Activated T-cell treated with anti-CD3 and anti-CD28 coated beads, Interleukin-2, amount 50 U/mL, for 4 hours (primary cell): ENCODE measurements around the gene CHURC1. TPM values are rescaled to one million over a fixed set of nuclear protein-coding genes. Genes with fewer than 3 reads are reported as not detected.

Experiments used
- ATAC-seq, 2 donors: fragments of 200-7000 bp; cut with Tn5 transposase; one replicate each; pipeline ENCODE4 v1.10.0; 2021
- DNase-seq: peaks from one replicate; pipeline ENCODE4 v3.0.0-alpha.2; 2020
- H3K27me3 Mint-ChIP-seq: one replicate; pipeline ENCODE4 v1.8.0; 2021; ENCODE audit warnings: low read depth, mixed read lengths
- H3K36me3 Mint-ChIP-seq: one replicate; pipeline ENCODE4 v1.8.0; 2022; ENCODE audit warnings: mixed read lengths; ENCODE audit not compliant: insufficient read depth
- H3K4me1 Mint-ChIP-seq: one replicate; pipeline ENCODE4 v1.8.0; 2021; ENCODE audit warnings: low read depth, mixed read lengths
- H3K4me3 Mint-ChIP-seq: one replicate; pipeline ENCODE4 v1.8.0; 2021; ENCODE audit warnings: mild to moderate bottlenecking, moderate library complexity, mixed read lengths
- H3K9me3 Mint-ChIP-seq: one replicate; pipeline ENCODE4 v1.8.0; 2021; ENCODE audit warnings: mixed read lengths
- total RNA-seq, 3 donors: library from RNA; stranded (reverse); gene quantifications; one replicate each; pipeline ENCODE4 v1.2.1, GENCODE V29; 2021

CHURC1 gene
- 10 to 100 TPM; 48.3 to 55.8 (median 49.3) TPM for total RNA-seq

GRCh38 chr14:64914237-64915028 lies at the start of gene CHURC1:
Gene CHURC1 (plus strand): TSS chr14:64914455. CDS start chr14:64914496, 41 bp downstream.
- Mint-ChIP-seq H3K36me3 (peaks cover 14% of the 10 kb centered on the region), H3K27me3 (peaks cover 2% of the 10 kb centered on the region), H3K9me3 (no peaks in the 10 kb centered on the region), H3K4me3 (peak within 1 kb of the TSS; percentile 94), H3K4me1 (peaks cover 51% of the 10 kb centered on the region)
- DNase-seq: peak; percentile 98
- peak; percentile 97 to 99 for ATAC-seq

- no peak for ATAC-seq
- Mint-ChIP-seq H3K4me3 (no peak overlapping the region), H3K9me3 (no peaks in the 10 kb centered on the region), H3K27me3 (peaks cover 18% of the 10 kb centered on the region), H3K36me3 (no peaks in the 10 kb centered on the region), H3K4me1 (no peaks in the 10 kb centered on the region)
- DNase-seq: no peak
Measured at GRCh38 chr14:64865109-64865508, 49.1 kb upstream of the CHURC1 start.

- ATAC-seq (no peak), DNase-seq (no peak)
- Mint-ChIP-seq H3K9me3 (no peaks in the 10 kb centered on the region), H3K36me3 (no peaks in the 10 kb centered on the region), H3K27me3 (peaks cover 20% of the 10 kb centered on the region), H3K4me3 (no peak overlapping the region), H3K4me1 (no peaks in the 10 kb centered on the region)
Measured at GRCh38 chr14:64865992-64866391, 48.3 kb upstream of the CHURC1 start.

- H3K4me3 Mint-ChIP-seq: no peak overlapping the region
- ATAC-seq (no peak), DNase-seq (no peak)
- no peaks in the 10 kb centered on the region for H3K9me3 Mint-ChIP-seq
- no peaks in the 10 kb centered on the region for H3K36me3 Mint-ChIP-seq
- peaks cover 20% of the 10 kb centered on the region for H3K27me3 Mint-ChIP-seq
- H3K4me1 Mint-ChIP-seq: no peaks in the 10 kb centered on the region
Measured at GRCh38 chr14:64867182-64867581, 47.1 kb upstream of the CHURC1 start.

- Mint-ChIP-seq H3K36me3 (no peaks in the 10 kb centered on the region), H3K4me3 (no peak overlapping the region), H3K27me3 (peaks cover 24% of the 10 kb centered on the region), H3K9me3 (no peaks in the 10 kb centered on the region), H3K4me1 (no peaks in the 10 kb centered on the region)
- DNase-seq (no peak), ATAC-seq (no peak)
Measured at GRCh38 chr14:64868379-64868778, 45.9 kb upstream of the CHURC1 start.

- ATAC-seq: no peak
- DNase-seq: no peak
- Mint-ChIP-seq H3K4me3 (no peak overlapping the region), H3K27me3 (peaks cover 24% of the 10 kb centered on the region), H3K4me1 (no peaks in the 10 kb centered on the region), H3K9me3 (no peaks in the 10 kb centered on the region), H3K36me3 (no peaks in the 10 kb centered on the region)
Measured at GRCh38 chr14:64868841-64869240, 45.4 kb upstream of the CHURC1 start.

GRCh38 chr14:64870160-64870559 lies 44.1 kb upstream of the CHURC1 start:
- Mint-ChIP-seq H3K4me3 (no peak overlapping the region), H3K27me3 (peaks cover 22% of the 10 kb centered on the region)
- no peak for ATAC-seq

GRCh38 chr14:64871344-64871743 lies 42.9 kb upstream of the CHURC1 start:
- H3K27me3 Mint-ChIP-seq: peaks cover 23% of the 10 kb centered on the region
- ATAC-seq (no peak), DNase-seq (no peak)
- no peaks in the 10 kb centered on the region for H3K36me3 Mint-ChIP-seq
- H3K4me1 Mint-ChIP-seq: no peaks in the 10 kb centered on the region
- no peaks in the 10 kb centered on the region for H3K9me3 Mint-ChIP-seq
- H3K4me3 Mint-ChIP-seq: no peak overlapping the region

More at GRCh38 chr14:64870160-64870559, 44.1 kb upstream of the CHURC1 start:
- Mint-ChIP-seq H3K9me3 (no peaks in the 10 kb centered on the region), H3K4me1 (no peaks in the 10 kb centered on the region), H3K36me3 (no peaks in the 10 kb centered on the region)
- no peak for DNase-seq

- DNase-seq (no peak), ATAC-seq (no peak)
- H3K4me1 Mint-ChIP-seq: no peaks in the 10 kb centered on the region
- H3K36me3 Mint-ChIP-seq: no peaks in the 10 kb centered on the region
- H3K9me3 Mint-ChIP-seq: no peaks in the 10 kb centered on the region
- peaks cover 22% of the 10 kb centered on the region for H3K27me3 Mint-ChIP-seq
- no peak overlapping the region for H3K4me3 Mint-ChIP-seq
Measured at GRCh38 chr14:64873506-64874219, 40.6 kb upstream of the CHURC1 start.

- Mint-ChIP-seq H3K9me3 (no peaks in the 10 kb centered on the region), H3K4me3 (no peak overlapping the region), H3K4me1 (no peaks in the 10 kb centered on the region), H3K36me3 (no peaks in the 10 kb centered on the region), H3K27me3 (peaks cover 27% of the 10 kb centered on the region)
- no peak for ATAC-seq
- DNase-seq: no peak
Measured at GRCh38 chr14:64875350-64875749, 38.9 kb upstream of the CHURC1 start.

- Mint-ChIP-seq H3K27me3 (peaks cover 39% of the 10 kb centered on the region), H3K4me3 (no peak overlapping the region), H3K36me3 (no peaks in the 10 kb centered on the region), H3K4me1 (peaks cover 2% of the 10 kb centered on the region), H3K9me3 (no peaks in the 10 kb centered on the region)
- DNase-seq (no peak), ATAC-seq (no peak)
Measured at GRCh38 chr14:64877846-64878245, 36.4 kb upstream of the CHURC1 start.

GRCh38 chr14:64878837-64879634 lies 35.2 kb upstream of the CHURC1 start:
- no peak for ATAC-seq
- H3K27me3 Mint-ChIP-seq: peaks cover 41% of the 10 kb centered on the region
- no peaks in the 10 kb centered on the region for H3K9me3 Mint-ChIP-seq
- no peaks in the 10 kb centered on the region for H3K36me3 Mint-ChIP-seq
- peaks cover 2% of the 10 kb centered on the region for H3K4me1 Mint-ChIP-seq
- H3K4me3 Mint-ChIP-seq: peak overlapping the region; percentile 63
- peak; percentile 4 for DNase-seq

GRCh38 chr14:64879635-64880220 lies 34.5 kb upstream of the CHURC1 start, which contains the start of gene SPTB:
Gene SPTB (minus strand): TSS chr14:64879907. CDS start chr14:64823094, 56,813 bp downstream.
- H3K4me3 Mint-ChIP-seq: peak within 1 kb of the TSS; percentile 83
- H3K27me3 Mint-ChIP-seq: peaks cover 46% of the 10 kb centered on the region
- no peaks in the 10 kb centered on the region for H3K36me3 Mint-ChIP-seq

More at GRCh38 chr14:64879635-64880220, 34.5 kb upstream of the CHURC1 start, which contains the start of gene SPTB:
- no peaks in the 10 kb centered on the region for H3K9me3 Mint-ChIP-seq
- ATAC-seq (peak; percentile 78 to 81), DNase-seq (peak; percentile 70)
- peaks cover 2% of the 10 kb centered on the region for H3K4me1 Mint-ChIP-seq
